Lower leg skin (tissue), 4 donors: ENCODE measurements around the gene NOS3. TPM values are rescaled to one million over a fixed set of nuclear protein-coding genes. Genes with fewer than 3 reads are reported as not detected.

Experiments used
- DNase-seq, 2 donors: peaks; one replicate each; pipeline ENCODE4 v3.0.0-alpha.2; 2019; ENCODE audit warnings: low spot score in 2 of 2
- H3K4me3 ChIP-seq: fragments of 200-600 bp; sonication (generic); 2 replicates; pipeline ENCODE4 v1.5.1; 2017; ENCODE audit warnings: mild to moderate bottlenecking, low read depth; ENCODE audit not compliant: poor library complexity, severe bottlenecking
- POLR2A ChIP-seq, 2 donors: fragments of 450-650 bp; IDR thresholded peaks; one replicate each; pipeline ENCODE4 v1.6.1; 2016 to 2017; ENCODE audit warnings: antibody characterized with exemption in 2 of 2, mild to moderate bottlenecking in 1 of 2, moderate library complexity in 1 of 2
- whole genome bisulfite sequencing, 2 donors: methylation state at CpG; one replicate each; pipeline ENCODE4 v1.1.5; 2018; 5-methylcytosine and 5-hydroxymethylcytosine counted together
- intact Hi-C: fragments of 100-400 bp; cut with DNase I; formaldehyde crosslinking; loops from one replicate; pipeline ENCODE4 v1.15.0; 2023; ENCODE audit warnings: low total_unique reads
- total RNA-seq, 4 donors: library from RNA; depleted of rRNA; stranded (reverse); fragments of >200 nt; gene quantifications; one replicate each; pipeline ENCODE4 v1.1.0, GENCODE V29; 2016
- TF ChIP-seq, protein P1 (sequence below), 3 donors: fragments of 450-650 bp; IDR thresholded peaks; one replicate each; pipeline ENCODE4 v1.5.1; 2016; ENCODE audit warnings: antibody characterized with exemption in 3 of 3, mild to moderate bottlenecking in 3 of 3, moderate library complexity in 2 of 3

NOS3 gene
- total RNA-seq, 4 donors from 2014 or later, result 4.0 to 8.9 (median 5.8) TPM

- H3K4me3 ChIP-seq, result no peak overlapping the region
- TF ChIP-seq POLR2A (IDR thresholded peaks at IDR 0.05), result no peak
- TF ChIP-seq, protein P1, sequence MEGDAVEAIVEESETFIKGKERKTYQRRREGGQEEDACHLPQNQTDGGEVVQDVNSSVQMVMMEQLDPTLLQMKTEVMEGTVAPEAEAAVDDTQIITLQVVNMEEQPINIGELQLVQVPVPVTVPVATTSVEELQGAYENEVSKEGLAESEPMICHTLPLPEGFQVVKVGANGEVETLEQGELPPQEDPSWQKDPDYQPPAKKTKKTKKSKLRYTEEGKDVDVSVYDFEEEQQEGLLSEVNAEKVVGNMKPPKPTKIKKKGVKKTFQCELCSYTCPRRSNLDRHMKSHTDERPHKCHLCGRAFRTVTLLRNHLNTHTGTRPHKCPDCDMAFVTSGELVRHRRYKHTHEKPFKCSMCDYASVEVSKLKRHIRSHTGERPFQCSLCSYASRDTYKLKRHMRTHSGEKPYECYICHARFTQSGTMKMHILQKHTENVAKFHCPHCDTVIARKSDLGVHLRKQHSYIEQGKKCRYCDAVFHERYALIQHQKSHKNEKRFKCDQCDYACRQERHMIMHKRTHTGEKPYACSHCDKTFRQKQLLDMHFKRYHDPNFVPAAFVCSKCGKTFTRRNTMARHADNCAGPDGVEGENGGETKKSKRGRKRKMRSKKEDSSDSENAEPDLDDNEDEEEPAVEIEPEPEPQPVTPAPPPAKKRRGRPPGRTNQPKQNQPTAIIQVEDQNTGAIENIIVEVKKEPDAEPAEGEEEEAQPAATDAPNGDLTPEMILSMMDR (IDR thresholded peaks at IDR 0.05), result no peak
- DNase-seq, result no peak
- intact Hi-C loops, result no loop called here
- 34 to 40% methylated on average over 23 of the region's 23 CpGs for WGBS, 2 donors
These were observed 28.0 kb upstream of the NOS3 start for GRCh38 chr7:150962553-150963399.

GRCh38 chr7:150963707-150964559, 26.9 kb upstream of the NOS3 start:
- TF ChIP-seq POLR2A (IDR thresholded peaks at IDR 0.05), result no peak
- TF ChIP-seq, protein P1 (IDR thresholded peaks at IDR 0.05), result no peak
- WGBS, 2 donors, result 69 to 82% methylated on average over 16 to 17 of the region's 18 CpGs
- H3K4me3 ChIP-seq, result no peak overlapping the region
- DNase-seq, result no peak
- intact Hi-C loops, result no loop called here

DNA sequence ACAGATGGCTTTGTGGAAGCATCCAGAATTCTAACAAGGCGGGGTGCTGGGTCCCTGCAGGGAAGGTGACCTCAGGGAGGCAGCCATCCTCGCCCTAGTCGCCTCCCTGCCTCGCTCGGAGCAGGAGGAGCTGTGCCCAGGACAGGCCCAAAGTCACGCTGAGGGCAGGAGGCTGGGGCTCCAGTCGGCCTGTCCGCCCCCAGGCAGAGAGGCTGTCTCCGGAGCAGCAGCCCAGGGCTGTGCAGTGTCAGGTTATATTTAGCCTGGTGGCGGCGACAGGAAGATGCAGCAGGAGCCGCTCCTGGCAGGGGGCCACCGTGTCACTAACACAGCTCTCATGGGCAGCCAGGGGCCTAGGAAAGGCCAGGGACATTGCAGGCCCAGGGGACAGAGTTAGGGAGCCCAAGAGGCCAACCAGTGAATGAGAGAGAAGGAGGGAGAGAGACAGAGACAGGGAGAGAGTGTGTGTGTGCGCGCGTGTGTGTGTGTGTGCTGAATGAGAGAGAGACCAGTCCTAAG, 26.2 kb upstream of the NOS3 start:
- 50 to 57% methylated on average over 16 of the region's 16 CpGs for WGBS, 2 donors
- intact Hi-C loops, result no loop called here
- TF ChIP-seq, protein P1 (IDR thresholded peaks at IDR 0.05), result no peak
- no peak for TF ChIP-seq POLR2A (IDR thresholded peaks at IDR 0.05)
- no peak for DNase-seq
- H3K4me3 ChIP-seq, result no peak overlapping the region

DNA sequence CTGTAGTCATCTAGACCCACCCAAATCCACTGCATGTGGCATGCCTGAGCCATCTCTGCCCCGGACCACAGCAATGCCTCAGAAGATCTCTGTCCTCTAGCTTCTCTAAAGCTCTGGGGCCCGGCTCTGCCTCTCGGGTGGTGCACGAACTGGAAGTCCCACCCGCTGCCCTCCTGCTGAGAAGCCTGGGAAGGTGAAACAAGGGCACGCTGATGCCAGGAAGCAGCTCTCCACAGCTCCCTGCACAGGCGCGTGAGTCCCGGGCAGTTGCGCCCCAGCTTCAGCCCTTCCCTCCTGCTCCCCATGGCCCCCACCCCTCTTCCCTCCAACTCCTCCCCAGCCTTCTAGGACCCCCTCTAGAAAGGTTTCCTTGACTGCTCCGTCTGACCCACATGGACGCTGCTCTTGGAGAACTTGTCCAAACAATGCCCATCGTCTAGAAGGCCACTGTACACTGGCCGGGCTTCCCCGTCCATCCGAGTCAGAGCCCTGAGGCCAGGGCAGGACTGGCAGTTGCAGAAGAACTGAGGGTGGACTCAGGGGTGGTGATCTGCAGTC, 25.5 kb upstream of the NOS3 start:
- 72 to 81% methylated on average over 16 of the region's 16 CpGs for WGBS, 2 donors
- no peak for DNase-seq
- H3K4me3 ChIP-seq, result no peak overlapping the region
- intact Hi-C loops, result no loop called here
- TF ChIP-seq, protein P1 (IDR thresholded peaks at IDR 0.05), result no peak
- TF ChIP-seq POLR2A (IDR thresholded peaks at IDR 0.05), result no peak

DNA sequence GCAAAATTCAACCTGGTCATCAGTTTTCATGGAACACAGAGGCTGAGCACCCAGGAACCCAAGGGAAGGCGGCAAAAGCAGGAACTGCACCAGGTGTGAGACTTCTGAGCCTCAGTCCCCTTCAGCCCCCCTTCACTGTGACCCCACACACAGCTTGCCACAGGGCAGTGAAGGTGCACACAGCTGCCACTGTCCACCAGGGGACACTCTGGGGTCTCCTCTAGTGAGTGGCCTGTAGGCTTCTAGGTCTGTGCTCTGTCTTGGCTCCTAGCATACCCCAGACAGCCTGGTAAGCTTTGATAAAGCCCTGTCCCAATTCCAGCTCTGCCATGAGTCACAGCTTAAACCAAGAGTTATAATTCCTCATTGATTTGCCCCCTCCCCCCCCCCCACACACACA, 24.8 kb upstream of the NOS3 start:
- 100% methylated on average over 1 of the region's 1 CpG for WGBS, 2 donors
- no peak for DNase-seq
- H3K4me3 ChIP-seq, result no peak overlapping the region
- TF ChIP-seq, protein P1 (IDR thresholded peaks at IDR 0.05), result no peak
- TF ChIP-seq POLR2A (IDR thresholded peaks at IDR 0.05), result no peak
- intact Hi-C loops, result no loop called here
